Measurements from ENCODE around the gene PDZRN3. TPM values are rescaled to one million over a fixed set of nuclear protein-coding genes. Genes with fewer than 3 reads are reported as not detected.

The PDZRN3 gene
- total and polyA plus RNA-seq, 10 donors: 1.5 to 5.5 (median 2.8) TPM

DNA sequence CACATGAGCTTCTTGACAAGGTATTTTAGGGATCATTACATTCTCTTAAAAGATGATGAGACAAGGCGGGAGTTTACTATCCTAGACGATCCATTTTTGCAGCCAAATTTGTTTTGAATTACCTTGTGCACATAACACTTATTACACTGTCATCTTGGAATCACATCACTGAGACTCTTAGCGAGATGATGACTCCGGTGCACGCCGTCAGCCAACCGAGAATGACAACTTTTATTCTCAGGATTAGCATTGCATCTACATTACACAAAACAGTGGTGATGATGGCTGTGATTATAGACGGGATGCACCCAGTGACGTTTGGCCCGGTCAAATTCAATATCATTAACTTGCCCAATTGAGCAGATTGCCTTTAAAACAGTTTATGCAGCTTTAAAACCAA is 216.1 kb downstream of the PDZRN3 start:
- TF ChIP-seq POLR2AphosphoS5 (IDR thresholded peaks at IDR 0.05) (no peak), POLR2A (IDR thresholded peaks at IDR 0.05) (no peak)
- TF ChIP-seq, protein P1, sequence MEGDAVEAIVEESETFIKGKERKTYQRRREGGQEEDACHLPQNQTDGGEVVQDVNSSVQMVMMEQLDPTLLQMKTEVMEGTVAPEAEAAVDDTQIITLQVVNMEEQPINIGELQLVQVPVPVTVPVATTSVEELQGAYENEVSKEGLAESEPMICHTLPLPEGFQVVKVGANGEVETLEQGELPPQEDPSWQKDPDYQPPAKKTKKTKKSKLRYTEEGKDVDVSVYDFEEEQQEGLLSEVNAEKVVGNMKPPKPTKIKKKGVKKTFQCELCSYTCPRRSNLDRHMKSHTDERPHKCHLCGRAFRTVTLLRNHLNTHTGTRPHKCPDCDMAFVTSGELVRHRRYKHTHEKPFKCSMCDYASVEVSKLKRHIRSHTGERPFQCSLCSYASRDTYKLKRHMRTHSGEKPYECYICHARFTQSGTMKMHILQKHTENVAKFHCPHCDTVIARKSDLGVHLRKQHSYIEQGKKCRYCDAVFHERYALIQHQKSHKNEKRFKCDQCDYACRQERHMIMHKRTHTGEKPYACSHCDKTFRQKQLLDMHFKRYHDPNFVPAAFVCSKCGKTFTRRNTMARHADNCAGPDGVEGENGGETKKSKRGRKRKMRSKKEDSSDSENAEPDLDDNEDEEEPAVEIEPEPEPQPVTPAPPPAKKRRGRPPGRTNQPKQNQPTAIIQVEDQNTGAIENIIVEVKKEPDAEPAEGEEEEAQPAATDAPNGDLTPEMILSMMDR (IDR thresholded peaks at IDR 0.05 in 8 of 11, conservative IDR thresholded peaks at IDR 0.05 in 3 of 11): no peak
- intact Hi-C loops (cut with DNase I; ENCODE audit: low total_unique reads): no loop called here
- Histone ChIP-seq H3K4me3 (no peak overlapping the region), H3K9me3 (no peaks in the 10 kb centered on the region), H3K36me3 (no peaks in the 10 kb centered on the region), H3K4me1 (no peaks in the 10 kb centered on the region), H3K27ac (no peak overlapping the region), H3K27me3 (replicated peaks in 1 of 7) (no peaks in the 10 kb centered on the region)
- DNase-seq: no peak
- WGBS, 5 donors: 92 to 97% (median 95%) methylated on average over 10 of the region's 10 CpGs

DNA sequence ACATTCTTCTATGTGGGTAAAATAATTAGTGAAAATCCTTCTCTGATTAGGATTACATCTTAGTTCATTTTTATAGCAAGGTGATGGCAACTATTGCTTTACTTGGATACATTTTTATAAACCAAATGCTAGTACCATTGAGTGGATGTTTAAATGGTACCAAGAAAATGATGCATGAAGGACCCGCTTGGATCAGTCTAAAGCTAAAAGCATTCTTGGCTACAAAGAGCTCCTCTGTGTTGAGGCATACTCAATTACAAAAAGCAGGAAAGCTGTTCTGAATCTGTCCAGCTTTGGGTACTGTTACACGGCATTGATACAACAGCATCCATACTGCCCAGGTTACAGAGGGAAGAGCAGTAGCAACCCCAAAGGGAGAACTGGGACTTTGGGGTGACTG is 217.2 kb downstream of the PDZRN3 start:
- no peak for DNase-seq
- no peaks in the 10 kb centered on the region for H3K36me3 ChIP-seq
- intact Hi-C loops (cut with DNase I; ENCODE audit: low total_unique reads): no loop called here
- H3K27ac ChIP-seq: no peak overlapping the region
- H3K27me3 ChIP-seq (replicated peaks in 1 of 7): no peaks in the 10 kb centered on the region
- H3K9me3 ChIP-seq: no peaks in the 10 kb centered on the region
- 88 to 97% (median 96%) methylated on average over 2 of the region's 2 CpGs for WGBS, 5 donors
- no peak overlapping the region for H3K4me3 ChIP-seq
- no peak for TF ChIP-seq POLR2A (IDR thresholded peaks at IDR 0.05)
- TF ChIP-seq, protein P1 (IDR thresholded peaks at IDR 0.05 in 8 of 11, conservative IDR thresholded peaks at IDR 0.05 in 3 of 11): no peak
- TF ChIP-seq POLR2AphosphoS5 (IDR thresholded peaks at IDR 0.05): no peak
- H3K4me1 ChIP-seq: no peaks in the 10 kb centered on the region

DNA sequence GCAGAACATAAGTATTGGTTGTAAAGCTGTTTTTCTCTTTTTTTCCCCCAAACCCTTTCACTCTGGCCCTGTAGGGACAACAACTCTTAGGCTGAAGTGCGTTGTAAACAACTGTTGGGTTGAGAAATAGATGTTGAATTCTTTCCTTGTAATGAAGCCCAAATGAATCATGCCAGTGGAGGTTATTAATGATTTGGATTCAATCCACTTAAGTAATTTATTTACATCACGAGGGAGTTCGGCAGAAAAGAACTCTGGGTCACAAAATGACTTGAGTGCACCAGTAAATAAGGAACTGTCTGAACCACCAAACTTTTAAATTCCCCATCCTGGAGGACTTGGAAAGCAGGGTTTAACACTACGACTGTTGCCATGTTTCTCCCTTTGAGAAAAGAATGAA is 218.9 kb downstream of the PDZRN3 start:
- WGBS, 5 donors: 63 to 75% (median 68%) methylated on average over 4 of the region's 4 CpGs
- intact Hi-C loops (cut with DNase I; ENCODE audit: low total_unique reads): no loop called here
- Histone ChIP-seq H3K4me3 (no peak overlapping the region), H3K4me1 (no peaks in the 10 kb centered on the region), H3K27me3 (replicated peaks in 1 of 7) (no peaks in the 10 kb centered on the region), H3K36me3 (no peaks in the 10 kb centered on the region), H3K27ac (no peak overlapping the region), H3K9me3 (no peaks in the 10 kb centered on the region)
- DNase-seq: no peak
- TF ChIP-seq POLR2A (IDR thresholded peaks at IDR 0.05) (no peak), POLR2AphosphoS5 (IDR thresholded peaks at IDR 0.05) (no peak)
- TF ChIP-seq, protein P1 (IDR thresholded peaks at IDR 0.05 in 8 of 11, conservative IDR thresholded peaks at IDR 0.05 in 3 of 11): no peak

DNA sequence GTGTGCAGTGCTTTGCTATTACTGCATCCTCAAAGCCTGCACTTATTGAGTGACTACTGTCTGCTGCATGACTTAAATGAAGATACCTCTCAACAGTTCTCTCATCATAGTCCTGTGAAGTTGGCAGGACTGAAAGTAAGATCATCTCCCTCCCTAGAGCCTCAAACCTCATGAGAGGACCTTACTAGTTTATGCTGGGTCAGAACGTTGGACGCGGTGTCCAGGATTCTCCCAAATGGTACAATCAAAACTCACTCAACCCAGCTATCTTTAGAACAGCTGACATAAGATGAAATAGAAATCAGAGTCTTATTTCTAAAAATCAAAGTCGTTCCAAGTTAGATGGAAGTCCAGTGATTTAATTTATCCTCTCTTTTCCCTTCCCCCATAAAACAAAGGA is 219.7 kb downstream of the PDZRN3 start:
- no peaks in the 10 kb centered on the region for H3K9me3 ChIP-seq
- H3K27ac ChIP-seq: no peak overlapping the region
- DNase-seq: no peak
- H3K4me3 ChIP-seq: no peak overlapping the region
- 82 to 94% (median 93%) methylated on average over 4 of the region's 4 CpGs for WGBS, 5 donors
- intact Hi-C loops (cut with DNase I; ENCODE audit: low total_unique reads): no loop called here
- H3K4me1 ChIP-seq: no peaks in the 10 kb centered on the region
- no peaks in the 10 kb centered on the region for H3K27me3 ChIP-seq (replicated peaks in 1 of 7)
- TF ChIP-seq, protein P1 (IDR thresholded peaks at IDR 0.05 in 8 of 11, conservative IDR thresholded peaks at IDR 0.05 in 3 of 11): no peak
- no peak for TF ChIP-seq POLR2AphosphoS5 (IDR thresholded peaks at IDR 0.05)
- no peak for TF ChIP-seq POLR2A (IDR thresholded peaks at IDR 0.05)
- no peaks in the 10 kb centered on the region for H3K36me3 ChIP-seq
